Liver (tissue), 3 donors: ENCODE results near the gene PLA2G4D.

Source experiments
- HNF4G ChIP-seq: IDR thresholded peaks from 2 replicates; pipeline ENCODE4 v1.6.1; 2016; ENCODE audit warnings: antibody characterized with exemption
- JUND ChIP-seq, 2 donors: IDR thresholded peaks; 2 replicates each; pipeline ENCODE4 v1.6.1; 2016; ENCODE audit warnings: antibody characterized with exemption in 2 of 2
- RAD21 ChIP-seq, 2 donors: IDR thresholded peaks; 2 replicates each; pipeline ENCODE4 v1.6.1; 2016; ENCODE audit warnings: antibody characterized with exemption in 2 of 2, mild to moderate bottlenecking in 2 of 2
- REST ChIP-seq: IDR thresholded peaks from 2 replicates; pipeline ENCODE4 v1.6.1; 2016; ENCODE audit warnings: antibody characterized with exemption, mild to moderate bottlenecking
- TAF1 ChIP-seq: conservative IDR thresholded peaks from 2 replicates; pipeline ENCODE4 v1.6.1; 2016; ENCODE audit warnings: antibody characterized with exemption, mild to moderate bottlenecking
- TF ChIP-seq, protein P1 (sequence below): fragments of 150-350 bp; IDR thresholded peaks from 2 replicates; pipeline ENCODE4 v1.5.1; 2017; ENCODE audit warnings: improper control_type of control experiment, low read depth, low read length; ENCODE audit not compliant: missing input control
- donor health status: healthy.
- donor health status: healthy.

GRCh38 chr15:42083916-42084315 lies 10.4 kb downstream of the PLA2G4D start:
- TF ChIP-seq, protein P1, sequence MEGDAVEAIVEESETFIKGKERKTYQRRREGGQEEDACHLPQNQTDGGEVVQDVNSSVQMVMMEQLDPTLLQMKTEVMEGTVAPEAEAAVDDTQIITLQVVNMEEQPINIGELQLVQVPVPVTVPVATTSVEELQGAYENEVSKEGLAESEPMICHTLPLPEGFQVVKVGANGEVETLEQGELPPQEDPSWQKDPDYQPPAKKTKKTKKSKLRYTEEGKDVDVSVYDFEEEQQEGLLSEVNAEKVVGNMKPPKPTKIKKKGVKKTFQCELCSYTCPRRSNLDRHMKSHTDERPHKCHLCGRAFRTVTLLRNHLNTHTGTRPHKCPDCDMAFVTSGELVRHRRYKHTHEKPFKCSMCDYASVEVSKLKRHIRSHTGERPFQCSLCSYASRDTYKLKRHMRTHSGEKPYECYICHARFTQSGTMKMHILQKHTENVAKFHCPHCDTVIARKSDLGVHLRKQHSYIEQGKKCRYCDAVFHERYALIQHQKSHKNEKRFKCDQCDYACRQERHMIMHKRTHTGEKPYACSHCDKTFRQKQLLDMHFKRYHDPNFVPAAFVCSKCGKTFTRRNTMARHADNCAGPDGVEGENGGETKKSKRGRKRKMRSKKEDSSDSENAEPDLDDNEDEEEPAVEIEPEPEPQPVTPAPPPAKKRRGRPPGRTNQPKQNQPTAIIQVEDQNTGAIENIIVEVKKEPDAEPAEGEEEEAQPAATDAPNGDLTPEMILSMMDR, result no peak
- no peak for TF ChIP-seq JUND (IDR thresholded peaks at IDR 0.05)
- TF ChIP-seq RAD21 (IDR thresholded peaks at IDR 0.05), result no peak
- no peak for TF ChIP-seq TAF1
- no peak for TF ChIP-seq HNF4G
- no peak for TF ChIP-seq REST
